HCT116 (cell line): ENCODE data around the gene RPP25. TPM values are rescaled to one million over a fixed set of nuclear protein-coding genes. Genes with fewer than 3 reads are reported as not detected.

Source experiments
- ATAC-seq: fragments of 200-7000 bp; cut with Tn5 transposase; 2 replicates; pipeline ENCODE4 v1.9.1; 2020; ENCODE audit warnings: mild to moderate bottlenecking, moderate library complexity
- BruUV-seq: library from RNA; stranded (reverse); fragments of 400-500 nt; replicated peaks from 2 replicates; lab custom pipeline; 2021; lab: Mats Ljungman, UMichigan
- CTCF ChIA-PET: fragments of 300-600 bp; sonication (Branson Sonifier 250); formaldehyde crosslinking; loops from one replicate; lab custom pipeline; 2021; ENCODE audit warnings: antibody characterized with exemption; lab: Charles Lee
- POLR2A ChIA-PET: fragments of 300-600, 350-600 bp; sonication (Branson Sonifier 250); formaldehyde crosslinking; loops from one replicate; lab custom pipeline; 2021; ENCODE audit warnings: antibody characterized with exemption; lab: Charles Lee
- RAD21 ChIA-PET, 2 experiments: fragments of 300-600 bp; sonication (Branson Sonifier 250); formaldehyde crosslinking; loops; one replicate each; lab custom pipeline; 2023; ENCODE audit warnings: low total read pairs in 2 of 2; ENCODE audit not compliant: uncharacterized antibody in 2 of 2, unreplicated experiment in 2 of 2, low non-redundant PET in 1 of 2; lab: Charles Lee
- DNase-seq: peaks from one replicate; pipeline ENCODE4 v3.0.0-alpha.2; 2010; ENCODE audit warnings: low read depth, low spot score
- H2AFZ ChIP-seq: fragments of 200-600 bp; shearing (Covaris generic), sonication (generic); 2 replicates; pipeline ENCODE4 v1.6.1; 2017; ENCODE audit warnings: low read depth, mixed run types, mixed read lengths, antibody characterized with exemption, low read length; ENCODE audit not compliant: poor library complexity, severe bottlenecking
- H3K27ac ChIP-seq: 2 replicates; pipeline ENCODE4 v1.5.1; 2012; ENCODE audit warnings: low read depth, low read length
- H3K27me3 ChIP-seq: fragments of 200-600 bp; sonication (generic); 2 replicates; pipeline ENCODE4 v1.6.1; 2016; ENCODE audit warnings: mixed run types, low read length, mixed read lengths; ENCODE audit not compliant: insufficient read depth
- H3K36me3 ChIP-seq, 2 experiments: fragments of 200-500 bp in 1 of 2; fragments of 200-600 bp in 1 of 2; sonication (Bioruptor generic) in 1 of 2; sonication (generic) in 1 of 2; 2 replicates each; pipeline versions ENCODE4 v1.5.1 to v1.6.1; 2014 to 2016; ENCODE audit warnings: low read length in 2 of 2, inconsistent platforms in 1 of 2, mixed read lengths in 1 of 2, mixed run types in 1 of 2; ENCODE audit not compliant: insufficient read depth in 2 of 2, control insufficient read depth in 1 of 2
- H3K4me1 ChIP-seq, 2 experiments: fragments of 200-600 bp in 1 of 2; sonication (generic) in 1 of 2; 2 replicates each; pipeline versions ENCODE4 v1.5.1 to v1.6.1; 2012 to 2017; ENCODE audit warnings: low read length in 2 of 2, inconsistent platforms in 1 of 2, mild to moderate bottlenecking in 1 of 2, mixed read lengths in 1 of 2, mixed run types in 1 of 2, moderate library complexity in 1 of 2; ENCODE audit not compliant: insufficient read depth in 2 of 2, control insufficient read depth in 1 of 2
- H3K4me2 ChIP-seq: fragments of 200-600 bp; sonication (generic); 2 replicates; pipeline ENCODE4 v1.6.1; 2017; ENCODE audit warnings: mixed run types, low read length, mixed read lengths
- H3K4me3 ChIP-seq, 2 experiments: fragments of 200-600 bp in 1 of 2; sonication (generic) in 1 of 2; replicated peaks in 1 of 2; 2 replicates each; pipeline ENCODE4 v1.5.1; 2011 to 2016; ENCODE audit warnings: low read length in 2 of 2, control low read depth in 1 of 2, low read depth in 1 of 2, mild to moderate bottlenecking in 1 of 2, mixed read lengths in 1 of 2, mixed run types in 1 of 2
- H3K79me2 ChIP-seq: fragments of 200-600 bp; sonication (generic); 2 replicates; pipeline ENCODE4 v1.6.1; 2017; ENCODE audit warnings: mild to moderate bottlenecking, mixed run types, low read length, moderate library complexity, mixed read lengths; ENCODE audit not compliant: insufficient read depth
- H3K9ac ChIP-seq: fragments of 200-600 bp; sonication (generic); 2 replicates; pipeline ENCODE4 v1.6.1; 2016; ENCODE audit warnings: low read length, mixed read lengths
- H3K9me2 ChIP-seq: fragments of 200-600 bp; sonication (generic), shearing (Covaris generic); 2 replicates; pipeline ENCODE4 v1.6.1; 2017; ENCODE audit warnings: mixed run types, mild to moderate bottlenecking, moderate library complexity; ENCODE audit not compliant: insufficient read depth
- H3K9me3 ChIP-seq, 2 experiments: fragments of 200-500 bp in 1 of 2; fragments of 200-600 bp in 1 of 2; sonication (Bioruptor generic) in 1 of 2; sonication (generic) in 1 of 2; 2 replicates each; pipeline ENCODE4 v1.6.1; 2014 to 2017; ENCODE audit warnings: low read length in 2 of 2, mixed read lengths in 2 of 2, inconsistent platforms in 1 of 2, low read depth in 1 of 2, mild to moderate bottlenecking in 1 of 2, mixed run types in 1 of 2, moderate library complexity in 1 of 2; ENCODE audit not compliant: control insufficient read depth in 1 of 2, insufficient read depth in 1 of 2
- H4K20me1 ChIP-seq: fragments of 200-600 bp; sonication (generic), shearing (Covaris generic); 2 replicates; pipeline ENCODE4 v1.6.1; 2017; ENCODE audit warnings: mixed run types, mild to moderate bottlenecking, moderate library complexity; ENCODE audit not compliant: insufficient read depth
- ATF3 ChIP-seq: IDR thresholded peaks from 2 replicates; pipeline ENCODE4 v1.6.1; 2012
- CBX3 ChIP-seq: IDR thresholded peaks from 2 replicates; pipeline ENCODE4 v1.6.1; 2012; ENCODE audit warnings: low read depth
- CEBPB ChIP-seq: IDR thresholded peaks from 2 replicates; pipeline ENCODE4 v1.6.1; 2012; ENCODE audit warnings: low read depth
- EGR1 ChIP-seq: IDR thresholded peaks from 2 replicates; pipeline ENCODE4 v1.6.1; 2012; ENCODE audit warnings: low read depth
- EZH2phosphoT487 ChIP-seq: fragments of 200-600 bp; IDR thresholded peaks from 2 replicates; pipeline ENCODE4 v1.6.1; 2018; ENCODE audit warnings: antibody characterized with exemption, borderline replicate concordance
- FOSL1 ChIP-seq: IDR thresholded peaks from 2 replicates; pipeline ENCODE4 v1.6.1; 2012; ENCODE audit warnings: low read depth
- JUND ChIP-seq: IDR thresholded peaks from 2 replicates; pipeline ENCODE4 v1.6.1; 2012
- MAX ChIP-seq: IDR thresholded peaks from 2 replicates; pipeline ENCODE4 v1.6.1; 2012
- POLR2A ChIP-seq: IDR thresholded peaks from 2 replicates; pipeline ENCODE4 v1.7.0; 2011; ENCODE audit warnings: borderline replicate concordance; ENCODE audit not compliant: insufficient read depth, insufficient read length; ENCODE audit errors: extremely low read depth
- POLR2AphosphoS5 ChIP-seq: IDR thresholded peaks from 2 replicates; pipeline ENCODE4 v1.6.1; 2011; ENCODE audit warnings: mild to moderate bottlenecking, low read depth, low read length, moderate library complexity
- RAD21 ChIP-seq: IDR thresholded peaks from 2 replicates; pipeline ENCODE4 v1.6.1; 2012; ENCODE audit warnings: low read depth, mild to moderate bottlenecking
- REST ChIP-seq: IDR thresholded peaks from 2 replicates; pipeline ENCODE4 v1.6.1; 2012; ENCODE audit warnings: low read depth
- SIN3A ChIP-seq: IDR thresholded peaks from 2 replicates; pipeline ENCODE4 v1.6.1; 2012; ENCODE audit warnings: low read depth
- SP1 ChIP-seq: IDR thresholded peaks from 2 replicates; pipeline ENCODE4 v1.6.1; 2012; ENCODE audit warnings: low read depth
- SRF ChIP-seq: IDR thresholded peaks from 2 replicates; pipeline ENCODE4 v1.6.1; 2012; ENCODE audit warnings: low read depth
- TCF7L2 ChIP-seq: IDR thresholded peaks from 2 replicates; pipeline ENCODE4 v1.7.0; 2011; ENCODE audit warnings: borderline replicate concordance, inconsistent platforms; ENCODE audit not compliant: insufficient read depth, insufficient read length; ENCODE audit errors: extremely low read depth
- YY1 ChIP-seq: IDR thresholded peaks from 2 replicates; pipeline ENCODE4 v1.6.1; 2011; ENCODE audit warnings: low read length, low read depth, moderate library complexity, mild to moderate bottlenecking; ENCODE audit not compliant: insufficient replicate concordance; ENCODE audit errors: extremely low read depth
- ZBTB33 ChIP-seq: IDR thresholded peaks from 2 replicates; pipeline ENCODE4 v1.6.1; 2011; ENCODE audit warnings: mild to moderate bottlenecking, low read length, moderate library complexity; ENCODE audit not compliant: insufficient replicate concordance; ENCODE audit errors: extremely low read depth
- ZFX ChIP-seq: fragments of 450-650 bp; IDR thresholded peaks from 2 replicates; pipeline ENCODE4 v1.6.1; 2017
- ZNF274 ChIP-seq: fragments of 200-500 bp; sonication (Bioruptor generic); IDR thresholded peaks from 2 replicates; pipeline ENCODE4 v1.6.1; 2014; ENCODE audit warnings: mild to moderate bottlenecking, low read depth, low read length, inconsistent platforms
- intact Hi-C: fragments of 100-400 bp; cut with micrococcal nuclease; formaldehyde crosslinking; loops from 2 replicates; pipeline ENCODE4 v1.10.0; 2022
- total RNA-seq: library from RNA; stranded (reverse); gene quantifications from one replicate; pipeline ENCODE4 v1.2.1, GENCODE V29; 2021; ENCODE audit not compliant: unreplicated experiment

RPP25 gene
- total RNA-seq, 1 experiment from 2014 or later: 5.9 TPM

GRCh38 chr15:74963213-74963612 lies 6.6 kb upstream of the RPP25 start:
- no peaks in the 10 kb centered on the region for H3K9me2 ChIP-seq
- BruUV-seq: no TSS peak
- CTCF ChIA-PET: interaction anchor here (0.8 to 3.0 kb wide), 2 partner anchors 12 to 25 kb away, joined by 3 to 10 read pairs; no protein-coding TSS in a partner anchor
- peaks cover 4 to 21% of the 10 kb centered on the region in 2 experiments for H3K4me1 ChIP-seq
- DNase-seq: no peak
- H3K4me3 ChIP-seq: no peak overlapping the region
- no peak overlapping the region for H3K9ac ChIP-seq
- no peaks in the 10 kb centered on the region for H3K36me3 ChIP-seq
- ATAC-seq: no peak
- no peaks in the 10 kb centered on the region for H3K27me3 ChIP-seq
- H3K27ac ChIP-seq: no peak overlapping the region
- POLR2A ChIA-PET: no interaction called here
- TF ChIP-seq JUND (no peak), ZBTB33 (no peak), MAX (no peak), CEBPB (no peak), ZFX (no peak), EGR1 (no peak), POLR2AphosphoS5 (no peak), TCF7L2 (no peak), FOSL1 (no peak), ATF3 (no peak), POLR2A (no peak), ZNF274 (no peak), EZH2phosphoT487 (no peak), REST (no peak), CBX3 (no peak), YY1 (no peak), RAD21 (no peak), SRF (no peak), SP1 (no peak), SIN3A (no peak)
- H3K79me2 ChIP-seq: no peaks in the 10 kb centered on the region
- H4K20me1 ChIP-seq: no peaks in the 10 kb centered on the region
- H3K4me2 ChIP-seq: no peak overlapping the region
- H2AFZ ChIP-seq: no peak overlapping the region
- RAD21 ChIA-PET: no interaction called here
- intact Hi-C loops: no loop called here
- no peaks in the 10 kb centered on the region for H3K9me3 ChIP-seq
